ENCODE measurements around the gene GCHFR.

GCHFR gene

DNA sequence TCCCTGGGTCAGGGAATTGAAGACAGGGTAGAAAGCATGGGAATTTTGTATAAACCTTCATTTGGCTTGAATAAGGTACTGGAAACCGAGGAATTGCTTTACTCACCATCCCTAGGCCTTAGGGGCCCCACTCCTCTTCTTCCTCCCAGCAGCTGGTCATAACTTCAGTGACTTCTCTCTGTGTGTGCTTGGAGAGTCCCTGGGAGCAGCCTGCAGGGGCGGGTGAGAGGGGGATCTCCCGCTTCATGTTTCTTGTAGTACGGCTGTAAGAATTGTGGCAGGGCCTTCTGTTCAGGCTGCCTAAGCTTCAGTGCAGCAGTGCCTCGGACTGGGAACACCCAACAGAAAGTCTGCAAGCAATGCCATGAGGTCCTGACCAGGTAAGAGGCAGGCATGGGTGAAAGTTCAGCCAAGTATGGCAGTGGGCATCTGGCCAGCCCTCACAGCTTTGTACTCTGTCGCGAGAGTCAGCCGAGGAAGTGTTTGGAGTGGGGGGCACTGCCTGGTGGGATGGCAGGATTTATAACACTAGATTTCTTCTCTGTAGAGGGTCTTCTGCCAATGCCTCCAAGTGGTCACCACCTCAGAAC lies 45.1 kb downstream of the GCHFR start:
- TF ChIP-seq REST (IDR thresholded peaks at IDR 0.05; ENCODE audit: insufficient replicate concordance, low read depth): no peak
- no peak for TF ChIP-seq CTCF (IDR thresholded peaks at IDR 0.05; ENCODE audit: insufficient read depth, low read length)
- no peak for TF ChIP-seq POLR2AphosphoS5 (IDR thresholded peaks at IDR 0.05; ENCODE audit: low read depth)
- no peak for TF ChIP-seq SPI1 (IDR thresholded peaks at IDR 0.05; ENCODE audit: borderline replicate concordance, low read depth)
- TF ChIP-seq GABPA (IDR thresholded peaks at IDR 0.05; ENCODE audit: low read depth): no peak
- H3K27ac ChIP-seq (replicated peaks): no peak overlapping the region
- no peak overlapping the region for H3K4me3 ChIP-seq (replicated peaks; ENCODE audit: insufficient read depth, low read length)
- DNase-seq (ENCODE audit: low read depth in 1 of 2, low spot score in 1 of 2): no peak
- H3K27me3 ChIP-seq (ENCODE audit: insufficient read depth, poor library complexity, severe bottlenecking): no peaks in the 10 kb centered on the region

DNA sequence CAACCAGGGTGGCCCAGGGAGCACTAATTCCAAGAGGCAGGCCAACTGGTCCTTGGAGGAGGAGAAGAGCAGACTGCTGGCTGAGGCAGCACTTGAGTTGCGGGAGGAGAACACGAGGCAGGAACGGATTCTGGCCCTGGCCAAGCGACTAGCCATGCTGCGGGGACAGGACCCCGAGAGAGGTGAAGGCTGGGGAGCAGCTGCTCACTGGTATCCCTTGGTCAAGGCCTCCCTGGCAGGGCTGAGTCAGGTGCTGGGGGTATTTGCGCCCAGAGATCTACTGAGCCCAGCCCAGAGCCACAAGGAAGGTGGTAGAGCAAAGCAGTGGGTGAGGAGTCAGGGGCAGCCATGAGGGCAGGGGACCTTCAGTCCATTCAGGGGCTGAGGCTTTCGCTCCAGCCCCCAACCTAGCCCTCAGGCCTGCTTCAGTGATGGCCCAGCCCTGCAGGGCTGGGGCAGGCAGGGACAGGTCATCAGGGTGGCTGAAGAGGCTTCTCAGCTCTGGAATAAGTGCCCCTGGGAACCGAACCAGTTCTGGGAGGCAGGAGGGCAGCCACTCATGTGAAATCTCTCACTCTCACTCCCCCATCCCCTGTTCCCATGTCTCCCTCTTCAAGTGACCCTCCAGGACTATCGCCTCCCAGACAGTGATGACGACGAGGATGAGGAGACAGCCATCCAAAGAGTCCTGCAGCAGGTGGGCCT lies 49.0 kb downstream of the GCHFR start:
- H3K27me3 ChIP-seq (ENCODE audit: insufficient read depth, poor library complexity, severe bottlenecking): no peaks in the 10 kb centered on the region
- no peak for DNase-seq (ENCODE audit: low read depth in 1 of 2, low spot score in 1 of 2)
- no peak overlapping the region for H3K27ac ChIP-seq (replicated peaks)
- TF ChIP-seq POLR2AphosphoS5 (IDR thresholded peaks at IDR 0.05; ENCODE audit: low read depth) (no peak), REST (IDR thresholded peaks at IDR 0.05; ENCODE audit: insufficient replicate concordance, low read depth) (no peak), GABPA (IDR thresholded peaks at IDR 0.05; ENCODE audit: low read depth) (no peak), SPI1 (IDR thresholded peaks at IDR 0.05; ENCODE audit: borderline replicate concordance, low read depth) (no peak), CTCF (IDR thresholded peaks at IDR 0.05; ENCODE audit: insufficient read depth, low read length) (no peak)
- no peak overlapping the region for H3K4me3 ChIP-seq (replicated peaks; ENCODE audit: insufficient read depth, low read length)

DNA sequence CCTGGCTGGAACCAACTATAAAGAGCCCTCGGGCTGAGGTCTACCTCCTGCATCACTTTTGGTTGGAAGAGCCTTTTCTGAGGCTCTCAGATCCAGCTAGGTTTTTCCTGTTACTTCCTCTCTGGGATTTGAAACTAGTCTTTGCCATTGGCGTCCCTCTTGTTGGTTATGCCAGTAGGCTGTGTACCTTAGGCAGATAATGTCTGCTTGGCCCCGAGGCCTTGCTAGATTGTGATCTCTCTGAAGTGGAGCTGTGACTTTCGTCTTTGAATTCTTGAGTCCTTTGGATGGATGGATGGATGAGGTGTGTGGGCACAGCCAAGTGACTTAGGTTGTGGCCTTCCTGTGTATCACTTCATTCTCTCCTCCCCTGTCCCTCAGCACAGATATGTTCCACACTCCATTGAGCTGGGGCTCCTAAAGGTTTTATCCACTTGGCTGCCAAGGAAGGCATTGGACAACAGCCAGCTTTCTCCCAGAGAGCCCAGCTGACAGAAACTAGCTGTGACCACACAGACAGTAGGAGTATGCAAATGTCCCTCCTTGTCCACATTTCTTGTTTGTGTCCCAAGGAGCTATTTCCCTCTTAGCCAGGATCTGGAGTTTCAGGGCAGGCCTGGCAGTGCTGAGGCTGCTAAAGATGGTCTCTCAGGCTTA lies 51.3 kb downstream of the GCHFR start:
- TF ChIP-seq POLR2AphosphoS5 (IDR thresholded peaks at IDR 0.05; ENCODE audit: low read depth) (no peak), CTCF (IDR thresholded peaks at IDR 0.05; ENCODE audit: insufficient read depth, low read length) (no peak), REST (IDR thresholded peaks at IDR 0.05; ENCODE audit: insufficient replicate concordance, low read depth) (no peak), GABPA (IDR thresholded peaks at IDR 0.05; ENCODE audit: low read depth) (no peak), SPI1 (IDR thresholded peaks at IDR 0.05; ENCODE audit: borderline replicate concordance, low read depth) (no peak)
- Histone ChIP-seq H3K27me3 (ENCODE audit: insufficient read depth, poor library complexity, severe bottlenecking) (no peaks in the 10 kb centered on the region), H3K27ac (replicated peaks) (no peak overlapping the region), H3K4me3 (replicated peaks; ENCODE audit: insufficient read depth, low read length) (no peak overlapping the region)
- DNase-seq (ENCODE audit: low read depth in 1 of 2, low spot score in 1 of 2): no peak

Data from HL-60 (cell line).